ENCODE results near the gene NKX2-3.

Gene NKX2-3

GRCh38 chr10:99540657-99541531 lies 8.2 kb downstream of the NKX2-3 start:
- H3K27ac Mint-ChIP-seq = no peak overlapping the region
- H3K9me3 Mint-ChIP-seq = no peaks in the 10 kb centered on the region
- peak overlapping the region; percentile 62 for H3K4me3 Mint-ChIP-seq
- peak; percentile 56 for ATAC-seq (ENCODE audit: low read depth)
- DNase-seq (ENCODE audit: low spot score in 2 of 2) = no peak
- peaks cover 46% of the 10 kb centered on the region for H3K27me3 Mint-ChIP-seq
- H3K4me1 Mint-ChIP-seq = peaks cover 11% of the 10 kb centered on the region
- no peaks in the 10 kb centered on the region for H3K36me3 Mint-ChIP-seq

- H3K9me3 Mint-ChIP-seq = no peaks in the 10 kb centered on the region
- H3K4me1 Mint-ChIP-seq = peaks cover 6% of the 10 kb centered on the region
- no peak overlapping the region for H3K4me3 Mint-ChIP-seq
- ATAC-seq (ENCODE audit: low read depth) (no peak), DNase-seq (ENCODE audit: low spot score in 2 of 2) (no peak)
- no peak overlapping the region for H3K27ac Mint-ChIP-seq
- peaks cover 38% of the 10 kb centered on the region for H3K27me3 Mint-ChIP-seq
- no peaks in the 10 kb centered on the region for H3K36me3 Mint-ChIP-seq
Measured at GRCh38 chr10:99544322-99544721, 11.6 kb downstream of the NKX2-3 start.

GRCh38 chr10:99548041-99548530 lies 15.3 kb downstream of the NKX2-3 start:
- no peaks in the 10 kb centered on the region for H3K4me1 Mint-ChIP-seq
- no peaks in the 10 kb centered on the region for H3K9me3 Mint-ChIP-seq
- no peak overlapping the region for H3K4me3 Mint-ChIP-seq
- H3K36me3 Mint-ChIP-seq = no peaks in the 10 kb centered on the region
- H3K27me3 Mint-ChIP-seq = peaks cover 36% of the 10 kb centered on the region
- no peak for DNase-seq (ENCODE audit: low spot score in 2 of 2)
- no peak overlapping the region for H3K27ac Mint-ChIP-seq
- peak; percentile 51 for ATAC-seq (ENCODE audit: low read depth)

GRCh38 chr10:99551158-99551557 lies 18.4 kb downstream of the NKX2-3 start:
- H3K27ac Mint-ChIP-seq = no peak overlapping the region
- H3K9me3 Mint-ChIP-seq = no peaks in the 10 kb centered on the region
- no peak overlapping the region for H3K4me3 Mint-ChIP-seq
- DNase-seq (ENCODE audit: low spot score in 2 of 2) (no peak), ATAC-seq (ENCODE audit: low read depth) (no peak)
- H3K4me1 Mint-ChIP-seq = no peaks in the 10 kb centered on the region
- H3K27me3 Mint-ChIP-seq = peaks cover 30% of the 10 kb centered on the region
- H3K36me3 Mint-ChIP-seq = no peaks in the 10 kb centered on the region

DNA sequence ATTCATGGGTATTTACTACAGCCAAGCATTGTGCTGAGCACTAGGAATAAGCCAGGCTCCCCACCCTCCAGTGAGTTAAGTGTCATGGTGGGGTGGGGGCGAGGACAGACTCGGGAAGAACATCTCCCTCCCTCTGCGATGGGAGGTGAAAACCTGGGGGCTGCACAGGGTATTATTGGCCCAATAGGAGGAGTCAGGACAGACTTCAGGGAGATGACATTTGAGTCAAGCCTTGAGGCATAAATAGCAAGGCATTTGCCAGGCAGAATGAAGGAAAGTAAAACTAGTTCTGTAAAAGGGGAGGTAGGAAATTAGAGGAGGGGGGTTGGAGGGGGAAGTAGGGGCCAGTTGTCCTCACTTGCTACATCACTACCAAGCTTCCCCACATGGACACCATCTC lies 18.9 kb downstream of the NKX2-3 start:
- ATAC-seq (ENCODE audit: low read depth) (no peak), DNase-seq (ENCODE audit: low spot score in 2 of 2) (no peak)
- Mint-ChIP-seq H3K36me3 (no peaks in the 10 kb centered on the region), H3K4me3 (no peak overlapping the region), H3K9me3 (no peaks in the 10 kb centered on the region), H3K27me3 (peaks cover 28% of the 10 kb centered on the region), H3K4me1 (no peaks in the 10 kb centered on the region), H3K27ac (no peak overlapping the region)

- H3K9me3 Mint-ChIP-seq = no peaks in the 10 kb centered on the region
- peaks cover 24% of the 10 kb centered on the region for H3K27me3 Mint-ChIP-seq
- H3K4me1 Mint-ChIP-seq = peaks cover 2% of the 10 kb centered on the region
- no peak overlapping the region for H3K27ac Mint-ChIP-seq
- DNase-seq (ENCODE audit: low spot score in 2 of 2) = no peak
- no peaks in the 10 kb centered on the region for H3K36me3 Mint-ChIP-seq
- ATAC-seq (ENCODE audit: low read depth) = no peak
- H3K4me3 Mint-ChIP-seq = no peak overlapping the region
Measured at GRCh38 chr10:99555371-99555770, 22.6 kb downstream of the NKX2-3 start.

DNA sequence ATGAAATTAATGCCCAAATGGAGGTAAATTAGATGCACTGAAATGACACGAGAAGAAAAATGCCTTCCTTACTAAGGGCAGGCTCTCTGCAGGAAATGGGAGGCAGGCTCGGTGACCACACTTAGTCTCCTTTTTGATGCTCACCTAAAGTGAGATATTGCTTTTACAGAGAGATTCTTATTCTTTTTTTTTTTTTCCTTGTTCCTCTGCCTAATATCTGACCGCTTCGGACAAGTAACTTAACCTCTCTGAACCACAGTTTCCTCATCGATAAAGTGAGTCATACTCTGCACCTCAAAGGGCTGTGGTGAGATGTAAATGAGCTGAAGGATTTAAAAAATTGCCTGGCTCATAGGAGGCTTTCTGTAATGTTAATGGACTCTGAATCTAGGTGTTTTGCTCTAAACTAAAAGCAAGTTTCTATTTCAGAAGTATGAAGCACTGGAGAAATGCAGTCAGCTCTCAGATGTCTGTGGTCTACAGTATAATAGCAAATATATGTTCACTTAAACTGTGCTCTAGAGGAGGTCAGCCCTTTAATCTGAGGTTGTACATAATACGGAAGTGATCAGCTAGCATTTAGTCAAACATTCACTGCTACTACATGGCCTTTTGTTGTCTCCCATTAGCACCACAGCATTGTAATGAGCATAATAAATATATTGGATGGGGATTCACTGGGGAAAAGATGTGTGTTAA lies 23.2 kb downstream of the NKX2-3 start:
- H3K27me3 Mint-ChIP-seq = peaks cover 22% of the 10 kb centered on the region
- no peak overlapping the region for H3K27ac Mint-ChIP-seq
- H3K4me3 Mint-ChIP-seq = no peak overlapping the region
- no peak for DNase-seq (ENCODE audit: low spot score in 2 of 2)
- H3K36me3 Mint-ChIP-seq = no peaks in the 10 kb centered on the region
- no peaks in the 10 kb centered on the region for H3K9me3 Mint-ChIP-seq
- ATAC-seq (ENCODE audit: low read depth) = peak; percentile 37
- peaks cover 5% of the 10 kb centered on the region for H3K4me1 Mint-ChIP-seq

DNA sequence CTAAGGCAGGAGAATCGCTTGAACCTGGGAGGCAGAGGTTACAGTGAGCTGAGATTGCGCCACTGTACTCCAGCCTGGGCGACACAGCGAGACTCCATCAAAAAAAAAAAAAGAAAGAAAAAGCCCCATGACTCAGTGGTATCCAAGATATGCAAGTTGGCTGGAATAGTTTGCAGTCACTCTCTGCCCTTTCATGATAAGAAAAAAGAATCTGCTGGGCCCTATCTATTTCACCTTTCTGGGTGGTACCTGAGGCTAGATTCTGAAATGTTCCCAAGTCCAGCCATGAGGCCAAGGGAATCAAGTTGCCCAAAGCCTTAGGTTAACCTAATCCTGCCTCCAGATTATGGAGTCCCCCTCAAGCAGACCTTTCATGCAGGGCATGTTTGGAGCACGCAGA lies 24.3 kb downstream of the NKX2-3 start:
- Mint-ChIP-seq H3K4me1 (peaks cover 5% of the 10 kb centered on the region), H3K36me3 (no peaks in the 10 kb centered on the region), H3K27ac (no peak overlapping the region), H3K4me3 (no peak overlapping the region), H3K9me3 (no peaks in the 10 kb centered on the region), H3K27me3 (peaks cover 16% of the 10 kb centered on the region)
- ATAC-seq (ENCODE audit: low read depth) = no peak
- DNase-seq (ENCODE audit: low spot score in 2 of 2) = no peak

- Mint-ChIP-seq H3K27ac (no peak overlapping the region), H3K4me3 (no peak overlapping the region), H3K4me1 (peaks cover 14% of the 10 kb centered on the region), H3K36me3 (no peaks in the 10 kb centered on the region), H3K9me3 (no peaks in the 10 kb centered on the region), H3K27me3 (peaks cover 12% of the 10 kb centered on the region)
- no peak for ATAC-seq (ENCODE audit: low read depth)
- no peak for DNase-seq (ENCODE audit: low spot score in 2 of 2)
Measured at GRCh38 chr10:99558708-99559107, 26.0 kb downstream of the NKX2-3 start.

GRCh38 chr10:99560277-99561126 lies 27.8 kb downstream of the NKX2-3 start:
- Mint-ChIP-seq H3K27ac (no peak overlapping the region), H3K4me3 (no peak overlapping the region), H3K9me3 (no peaks in the 10 kb centered on the region), H3K4me1 (peaks cover 14% of the 10 kb centered on the region), H3K27me3 (peaks cover 3% of the 10 kb centered on the region), H3K36me3 (no peaks in the 10 kb centered on the region)
- peak; percentile 54 for DNase-seq (ENCODE audit: low spot score in 2 of 2)
- ATAC-seq (ENCODE audit: low read depth) = peak; percentile 51

DNA sequence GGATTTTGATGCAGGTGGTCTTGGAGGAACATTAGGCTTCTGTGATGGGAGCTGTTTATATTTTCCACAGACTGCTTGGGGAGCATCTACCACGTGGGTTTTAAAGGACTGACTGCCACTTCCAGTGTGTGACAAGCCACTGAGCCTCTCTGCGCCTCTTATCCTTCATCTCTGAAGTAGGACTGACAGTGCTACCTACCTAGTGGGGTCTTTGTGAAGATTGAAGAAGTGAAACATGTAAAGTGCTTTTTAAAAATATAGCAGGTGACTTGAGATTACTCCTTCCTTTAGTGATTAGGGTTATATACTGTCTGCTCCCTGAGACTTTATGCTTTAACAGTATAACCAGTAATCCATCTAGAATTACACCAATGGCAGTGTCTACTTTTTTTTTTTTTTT lies 29.9 kb downstream of the NKX2-3 start:
- Mint-ChIP-seq H3K9me3 (no peaks in the 10 kb centered on the region), H3K4me1 (peaks cover 14% of the 10 kb centered on the region), H3K36me3 (no peaks in the 10 kb centered on the region), H3K27ac (no peak overlapping the region), H3K4me3 (no peak overlapping the region), H3K27me3 (peaks cover 3% of the 10 kb centered on the region)
- ATAC-seq (ENCODE audit: low read depth) (peak; percentile 71), DNase-seq (ENCODE audit: low spot score in 2 of 2) (no peak)

- H3K36me3 Mint-ChIP-seq = no peaks in the 10 kb centered on the region
- H3K9me3 Mint-ChIP-seq = no peaks in the 10 kb centered on the region
- no peaks in the 10 kb centered on the region for H3K27me3 Mint-ChIP-seq
- H3K4me1 Mint-ChIP-seq = peaks cover 18% of the 10 kb centered on the region
- no peak overlapping the region for H3K4me3 Mint-ChIP-seq
- ATAC-seq (ENCODE audit: low read depth) = no peak
- DNase-seq (ENCODE audit: low spot score in 2 of 2) = no peak
- no peak overlapping the region for H3K27ac Mint-ChIP-seq
Measured at GRCh38 chr10:99564361-99564760, 31.6 kb downstream of the NKX2-3 start.

DNA sequence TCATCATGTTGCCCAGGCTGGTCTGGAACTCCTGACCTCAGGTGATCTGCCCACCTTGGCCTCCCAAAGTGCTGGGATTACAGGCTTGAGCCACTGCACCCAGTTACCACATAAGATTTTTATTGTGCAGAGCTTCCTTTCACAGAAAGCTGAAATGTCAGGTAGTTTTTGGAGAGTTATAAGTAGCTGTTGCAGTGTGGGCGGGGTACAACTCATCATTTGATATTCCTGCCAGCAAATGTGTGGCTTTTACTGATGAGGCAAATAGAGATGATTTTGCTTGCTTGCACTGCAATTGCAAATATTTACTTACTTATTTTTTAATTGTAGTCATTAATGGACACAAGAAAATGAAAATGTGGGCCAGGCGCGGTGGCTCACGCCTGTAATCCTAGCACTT lies 32.4 kb downstream of the NKX2-3 start:
- H3K9me3 Mint-ChIP-seq = no peaks in the 10 kb centered on the region
- ATAC-seq (ENCODE audit: low read depth) (no peak), DNase-seq (ENCODE audit: low spot score in 2 of 2) (no peak)
- H3K4me3 Mint-ChIP-seq = no peak overlapping the region
- H3K27ac Mint-ChIP-seq = no peak overlapping the region
- no peaks in the 10 kb centered on the region for H3K36me3 Mint-ChIP-seq
- peaks cover 24% of the 10 kb centered on the region for H3K4me1 Mint-ChIP-seq
- no peaks in the 10 kb centered on the region for H3K27me3 Mint-ChIP-seq

Data from memory B cell (primary cell).